ENCODE data around the gene PCGF3.
"Not testable (repeated sequence)": the region's sequence is repeated elsewhere in the genome, so short reads cannot be mapped to it uniquely, and the experiment has no call there.

The PCGF3 gene

GRCh38 chr4:669806-670559 lies 35.6 kb upstream of the PCGF3 start:
- DNase-seq: not testable (repeated sequence)

- DNase-seq: no peak
Measured at GRCh38 chr4:671769-672168, 33.9 kb upstream of the PCGF3 start.

- DNase-seq: no peak
Measured at GRCh38 chr4:673349-674091, 32.1 kb upstream of the PCGF3 start.

GRCh38 chr4:674172-675035 lies 31.2 kb upstream of the PCGF3 start, which contains the start of the genes ATP5ME and MYL5:
Gene ATP5ME, minus strand, starts transcription at chr4:674276. Its CDS starts 29 bp downstream, at chr4:674247.
Gene MYL5, plus strand, starts transcription at chr4:674542. Its CDS starts 3,485 bp downstream, at chr4:678027.
- DNase-seq: peak; percentile 94

GRCh38 chr4:675036-675882 lies 30.4 kb upstream of the PCGF3 start:
- no peak for DNase-seq

GRCh38 chr4:675980-676870 lies 29.4 kb upstream of the PCGF3 start:
- no peak for DNase-seq

GRCh38 chr4:676871-677235 lies 28.8 kb upstream of the PCGF3 start:
- no peak for DNase-seq

- DNase-seq: no peak
Measured at GRCh38 chr4:677431-678293, 28.0 kb upstream of the PCGF3 start.

GRCh38 chr4:678331-679103 lies 27.1 kb upstream of the PCGF3 start:
- no peak for DNase-seq

- DNase-seq: no peak
Measured at GRCh38 chr4:679104-679481, 26.5 kb upstream of the PCGF3 start.

GRCh38 chr4:679629-680028 lies 26.0 kb upstream of the PCGF3 start:
- no peak for DNase-seq

GRCh38 chr4:680091-680490 lies 25.5 kb upstream of the PCGF3 start:
- DNase-seq: no peak

- DNase-seq: no peak
Measured at GRCh38 chr4:680551-680927, 25.1 kb upstream of the PCGF3 start.

GRCh38 chr4:680928-681645 lies 24.5 kb upstream of the PCGF3 start:
- no peak for DNase-seq

- DNase-seq: no peak
Measured at GRCh38 chr4:681736-682451, 23.7 kb upstream of the PCGF3 start.

GRCh38 chr4:682490-683172 lies 23.0 kb upstream of the PCGF3 start:
- no peak for DNase-seq

GRCh38 chr4:683247-683897 lies 22.3 kb upstream of the PCGF3 start:
- no peak for DNase-seq
